BE2C (cell line): Measurements from ENCODE around the gene RBMS1.

Experiments
- DNase-seq: peaks from one replicate; pipeline ENCODE4 v3.0.0-alpha.2; 2020
- H3K27me3 ChIP-seq: fragments of 250-450 bp; sonication (Bioruptor Pico); 2 replicates; pipeline ENCODE4 v1.5.1; 2020; ENCODE audit warnings: mild to moderate bottlenecking
- H3K36me3 ChIP-seq: fragments of 250-450 bp; sonication (Bioruptor Pico); 2 replicates; pipeline ENCODE4 v1.5.1; 2020; ENCODE audit warnings: mild to moderate bottlenecking
- H3K4me1 ChIP-seq: fragments of 250-450 bp; sonication (Bioruptor Pico); 2 replicates; pipeline ENCODE4 v1.5.1; 2020
- H3K4me3 ChIP-seq: 2 replicates; pipeline ENCODE4 v1.5.1; 2011; ENCODE audit warnings: low read depth, low read length
- H3K9me3 ChIP-seq: fragments of 250-450 bp; sonication (Bioruptor Pico); 2 replicates; pipeline ENCODE4 v1.5.1; 2020
- TF ChIP-seq, protein P1 (sequence below): IDR thresholded peaks from 2 replicates; pipeline ENCODE4 v1.5.1; 2012; ENCODE audit warnings: mild to moderate bottlenecking, low read depth, low read length

RBMS1 gene

DNA sequence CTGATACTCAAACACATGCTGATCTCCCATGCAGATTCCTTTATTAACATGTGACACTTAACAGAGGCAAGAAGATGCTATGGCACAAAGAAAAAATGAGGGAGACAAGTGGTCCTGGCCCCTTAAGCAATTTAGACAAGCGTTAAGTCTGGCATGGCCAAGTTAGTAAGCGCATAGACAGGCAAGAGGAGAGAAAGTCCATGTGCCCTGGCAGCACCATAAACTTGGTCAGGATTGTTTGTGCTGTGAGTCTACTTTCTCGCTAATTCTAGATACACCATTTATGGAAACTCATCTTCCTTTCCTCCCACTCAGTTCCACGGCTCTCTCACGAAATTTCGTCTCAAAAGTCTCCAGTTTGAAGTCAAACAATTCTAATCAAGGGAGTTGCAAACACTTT is 138.9 kb downstream of the RBMS1 start:
- H3K36me3 ChIP-seq = no peaks in the 10 kb centered on the region
- no peaks in the 10 kb centered on the region for H3K9me3 ChIP-seq
- no peaks in the 10 kb centered on the region for H3K27me3 ChIP-seq
- TF ChIP-seq, protein P1, sequence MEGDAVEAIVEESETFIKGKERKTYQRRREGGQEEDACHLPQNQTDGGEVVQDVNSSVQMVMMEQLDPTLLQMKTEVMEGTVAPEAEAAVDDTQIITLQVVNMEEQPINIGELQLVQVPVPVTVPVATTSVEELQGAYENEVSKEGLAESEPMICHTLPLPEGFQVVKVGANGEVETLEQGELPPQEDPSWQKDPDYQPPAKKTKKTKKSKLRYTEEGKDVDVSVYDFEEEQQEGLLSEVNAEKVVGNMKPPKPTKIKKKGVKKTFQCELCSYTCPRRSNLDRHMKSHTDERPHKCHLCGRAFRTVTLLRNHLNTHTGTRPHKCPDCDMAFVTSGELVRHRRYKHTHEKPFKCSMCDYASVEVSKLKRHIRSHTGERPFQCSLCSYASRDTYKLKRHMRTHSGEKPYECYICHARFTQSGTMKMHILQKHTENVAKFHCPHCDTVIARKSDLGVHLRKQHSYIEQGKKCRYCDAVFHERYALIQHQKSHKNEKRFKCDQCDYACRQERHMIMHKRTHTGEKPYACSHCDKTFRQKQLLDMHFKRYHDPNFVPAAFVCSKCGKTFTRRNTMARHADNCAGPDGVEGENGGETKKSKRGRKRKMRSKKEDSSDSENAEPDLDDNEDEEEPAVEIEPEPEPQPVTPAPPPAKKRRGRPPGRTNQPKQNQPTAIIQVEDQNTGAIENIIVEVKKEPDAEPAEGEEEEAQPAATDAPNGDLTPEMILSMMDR = no peak
- no peaks in the 10 kb centered on the region; the same call in 1 of the 2 replicates for H3K4me1 ChIP-seq
- DNase-seq = no peak
- H3K4me3 ChIP-seq = no peak overlapping the region

DNA sequence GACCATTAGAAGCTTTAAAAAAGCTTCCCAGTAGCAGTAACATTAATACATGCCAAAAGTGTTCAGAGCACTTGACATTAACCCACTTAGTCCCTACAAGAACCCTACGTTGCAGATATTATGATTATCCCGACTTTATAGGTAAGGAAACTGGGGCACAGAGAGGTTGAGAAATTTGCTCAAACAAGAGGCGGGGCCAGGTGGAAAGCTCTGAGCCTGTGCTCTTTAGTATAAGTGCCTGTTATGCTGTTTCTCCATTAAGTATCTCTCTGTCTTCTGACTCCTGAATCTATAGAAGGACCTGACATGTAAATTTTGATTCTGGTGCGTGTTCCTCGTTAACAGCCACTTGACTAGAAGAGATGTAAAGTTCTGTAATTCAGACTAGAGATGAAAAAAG is 139.8 kb downstream of the RBMS1 start:
- Histone ChIP-seq H3K36me3 (no peaks in the 10 kb centered on the region), H3K4me3 (no peak overlapping the region), H3K27me3 (no peaks in the 10 kb centered on the region), H3K9me3 (no peaks in the 10 kb centered on the region), H3K4me1 (no peaks in the 10 kb centered on the region; the same call in none of the 2 replicates)
- DNase-seq = no peak
- TF ChIP-seq, protein P1 = no peak

DNA sequence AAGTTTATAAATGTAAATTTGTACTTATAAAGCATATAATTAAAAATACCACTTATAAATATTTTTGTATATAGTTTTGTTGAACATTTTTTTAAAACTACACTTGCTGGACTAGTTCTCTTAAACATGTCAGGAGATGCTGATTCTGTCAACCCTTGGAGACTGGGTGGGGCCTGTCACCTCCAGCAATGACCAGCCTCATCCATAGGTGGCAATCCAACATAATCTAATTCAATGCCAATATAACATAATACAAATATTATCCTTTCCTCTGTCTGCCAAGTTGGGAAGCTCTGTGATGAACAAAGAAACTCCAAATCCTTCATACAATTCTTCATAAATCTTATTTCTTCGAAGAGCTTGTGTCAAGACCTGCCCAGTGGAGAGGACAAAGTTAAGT is 140.4 kb downstream of the RBMS1 start:
- no peaks in the 10 kb centered on the region; the same call in none of the 2 replicates for H3K4me1 ChIP-seq
- DNase-seq = no peak

DNA sequence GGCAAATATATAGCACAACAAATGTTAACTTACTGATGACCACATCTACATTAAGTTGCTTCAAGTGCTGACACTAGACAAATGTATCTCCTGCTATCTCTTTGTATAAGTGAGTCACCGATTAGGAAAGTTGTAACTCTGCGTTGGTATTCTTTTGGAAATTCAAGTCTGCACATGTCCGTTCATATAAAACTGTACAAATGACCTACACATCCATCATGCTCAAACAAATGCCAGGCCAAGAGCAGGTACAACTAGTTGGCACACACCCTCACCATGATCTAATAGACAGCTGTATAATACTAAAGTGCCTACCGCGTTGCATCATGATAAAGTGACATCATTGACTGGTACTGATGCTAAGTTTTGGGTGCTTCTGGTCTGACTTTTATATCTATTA is 141.1 kb downstream of the RBMS1 start:
- H3K36me3 ChIP-seq = no peaks in the 10 kb centered on the region
- DNase-seq = no peak
- no peaks in the 10 kb centered on the region for H3K27me3 ChIP-seq
- no peak overlapping the region for H3K4me3 ChIP-seq
- H3K4me1 ChIP-seq = no peaks in the 10 kb centered on the region; the same call in none of the 2 replicates
- TF ChIP-seq, protein P1 = no peak
- H3K9me3 ChIP-seq = no peaks in the 10 kb centered on the region

More for the DNA sequence above, 140.4 kb downstream of the RBMS1 start:
- no peaks in the 10 kb centered on the region for H3K9me3 ChIP-seq
- H3K27me3 ChIP-seq = no peaks in the 10 kb centered on the region
- no peaks in the 10 kb centered on the region for H3K36me3 ChIP-seq
- no peak overlapping the region for H3K4me3 ChIP-seq
- TF ChIP-seq, protein P1 = peak; percentile 37

DNA sequence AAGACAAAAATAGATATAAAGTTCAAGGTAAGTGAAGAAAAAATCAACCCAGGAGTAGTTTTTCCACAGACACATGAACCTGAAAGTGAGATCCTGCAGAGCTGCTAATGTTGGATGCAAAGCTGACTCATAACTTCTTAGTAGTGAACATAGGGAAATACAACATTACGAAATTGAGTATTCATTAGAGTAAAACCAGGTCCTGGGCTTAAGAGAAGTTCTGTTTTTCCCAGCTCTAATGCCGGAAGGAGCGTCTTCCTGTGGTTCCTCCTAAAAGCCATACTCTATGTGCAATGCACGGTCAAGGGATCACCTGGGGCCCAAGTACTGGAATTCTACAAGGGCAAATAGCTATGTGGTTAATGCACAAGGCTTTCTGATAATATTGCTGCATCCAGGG is 141.7 kb downstream of the RBMS1 start:
- Histone ChIP-seq H3K4me3 (no peak overlapping the region), H3K9me3 (no peaks in the 10 kb centered on the region), H3K27me3 (no peaks in the 10 kb centered on the region), H3K4me1 (no peaks in the 10 kb centered on the region; the same call in none of the 2 replicates), H3K36me3 (no peaks in the 10 kb centered on the region)
- TF ChIP-seq, protein P1 = no peak
- no peak for DNase-seq

DNA sequence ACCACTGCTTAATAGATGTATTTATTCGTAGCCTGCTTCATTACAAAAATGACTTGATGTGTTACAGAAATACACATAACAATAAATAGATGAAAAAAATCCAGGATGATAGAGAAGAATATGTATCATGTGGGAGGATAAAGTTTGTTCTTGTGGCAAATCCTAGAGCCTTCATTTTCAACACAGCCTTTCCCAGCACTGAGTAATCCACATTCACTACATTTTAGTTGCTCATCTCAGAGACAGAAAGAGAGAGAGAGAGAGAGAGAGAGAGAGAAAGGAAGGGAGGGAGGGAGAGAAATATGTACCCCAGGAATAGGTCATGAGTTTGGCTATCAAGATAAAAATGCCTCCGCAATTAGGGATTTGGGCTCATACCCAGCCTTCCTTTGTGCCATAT is 144.3 kb downstream of the RBMS1 start:
- peaks cover 3% of the 10 kb centered on the region for H3K4me1 ChIP-seq
- DNase-seq = no peak
- no peaks in the 10 kb centered on the region for H3K27me3 ChIP-seq
- no peak overlapping the region for H3K4me3 ChIP-seq
- H3K9me3 ChIP-seq = no peaks in the 10 kb centered on the region
- TF ChIP-seq, protein P1 = no peak
- H3K36me3 ChIP-seq = no peaks in the 10 kb centered on the region
